SW 1271 (cell line): ENCODE data around the gene ERCC4.
"Not testable (repeated sequence)": the region's sequence is repeated elsewhere in the genome, so short reads cannot be mapped to it uniquely, and the experiment has no call there.

Source experiments
- DNase-seq, 2 experiments: peaks; one replicate each; lab custom pipeline; 2025; lab: John Stamatoyannopoulos, UW

The ERCC4 gene

GRCh38 chr16:13919683-13920509 lies at the start of gene ERCC4:
ERCC4 (plus strand) TSS chr16:13920154; CDS start chr16:13920166, 12 bp downstream.
- peak; percentile 95 for DNase-seq

DNA sequence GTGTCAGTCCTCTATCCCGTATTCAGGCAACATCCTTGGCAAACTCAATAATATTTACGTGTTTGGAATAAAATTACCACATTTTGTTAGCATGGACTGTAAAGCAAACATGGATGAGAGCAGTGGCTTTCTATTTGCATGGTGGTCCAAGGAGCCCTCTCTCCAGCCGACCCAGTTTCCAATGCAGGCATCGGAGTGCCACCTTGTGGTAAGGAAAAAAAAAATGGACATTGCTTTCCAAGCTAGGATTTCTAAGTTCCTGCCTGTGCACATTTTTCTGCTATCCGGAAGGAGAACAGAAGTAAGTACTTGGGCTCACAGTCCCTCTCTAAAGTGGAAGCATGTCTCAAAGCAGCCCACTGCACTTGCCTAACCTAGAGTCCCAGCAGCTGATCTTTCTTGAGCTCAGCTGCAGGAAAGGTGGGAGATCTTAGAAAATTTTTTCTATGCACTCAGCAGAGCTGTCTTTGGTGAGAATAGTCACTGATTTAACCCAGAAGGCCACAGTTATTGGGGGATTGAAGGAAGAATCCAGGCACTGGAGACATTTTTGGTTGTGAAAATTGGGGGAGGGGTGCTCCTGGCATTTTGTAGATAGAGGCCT lies 46.0 kb upstream of the ERCC4 start:
- DNase-seq, result peak in 1 of 2 experiments; percentile 1

DNA sequence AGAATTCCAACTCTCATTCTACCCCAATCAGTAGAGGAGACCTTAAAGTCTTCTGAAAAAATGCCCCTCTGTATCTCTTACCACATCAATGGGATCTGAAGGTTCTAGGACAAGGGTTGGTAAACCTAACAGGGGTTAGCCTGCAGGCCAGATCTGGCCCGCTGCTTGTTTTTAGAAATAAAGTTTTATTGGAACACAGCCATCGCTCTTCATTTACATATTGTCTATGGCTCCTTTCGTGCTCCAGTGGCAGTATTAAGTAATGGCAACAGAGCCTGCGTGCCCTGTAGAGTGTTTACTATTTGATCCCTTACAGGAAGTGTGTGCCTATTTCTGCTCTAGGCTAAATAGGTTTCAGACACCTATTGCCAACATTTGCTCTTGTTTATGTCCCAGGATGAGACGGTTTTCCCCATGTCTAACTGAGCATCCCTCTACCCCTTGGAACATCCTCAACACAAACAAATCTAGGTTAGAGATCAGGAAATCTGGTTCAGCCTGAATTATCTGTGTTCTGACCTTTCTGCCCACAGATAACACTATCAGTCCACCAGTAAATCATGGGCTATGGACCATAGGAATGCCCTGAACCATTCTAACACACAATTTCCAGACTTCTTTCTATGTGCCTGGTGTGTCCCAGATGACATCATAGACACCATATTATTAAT lies 44.2 kb upstream of the ERCC4 start:
- DNase-seq, result no peak

GRCh38 chr16:13883276-13883675 lies 36.7 kb upstream of the ERCC4 start:
- DNase-seq, result no peak

- no peak for DNase-seq
These were observed 36.1 kb upstream of the ERCC4 start for GRCh38 chr16:13883881-13884280.

GRCh38 chr16:13885700-13886099 lies 34.3 kb upstream of the ERCC4 start:
- DNase-seq, result no peak

DNA sequence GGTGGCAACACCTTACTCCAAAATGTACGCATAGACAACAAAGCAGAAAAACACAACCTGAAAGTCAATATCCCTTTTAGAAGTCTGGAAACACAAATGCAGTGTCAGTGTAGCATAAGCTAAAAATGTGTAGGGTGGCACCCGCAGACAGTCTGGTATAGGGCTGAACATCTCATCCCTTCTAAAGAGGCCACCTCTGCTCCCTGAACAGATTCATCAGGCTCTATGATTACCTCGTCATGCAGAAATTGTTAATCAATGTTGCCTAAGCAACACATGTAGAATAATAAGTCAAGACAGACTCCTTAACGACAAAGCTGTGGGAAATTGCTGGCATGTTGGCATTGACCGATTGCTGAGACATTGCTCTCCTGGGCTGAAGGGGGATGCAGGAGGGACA lies 33.3 kb upstream of the ERCC4 start:
- no peak for DNase-seq

DNA sequence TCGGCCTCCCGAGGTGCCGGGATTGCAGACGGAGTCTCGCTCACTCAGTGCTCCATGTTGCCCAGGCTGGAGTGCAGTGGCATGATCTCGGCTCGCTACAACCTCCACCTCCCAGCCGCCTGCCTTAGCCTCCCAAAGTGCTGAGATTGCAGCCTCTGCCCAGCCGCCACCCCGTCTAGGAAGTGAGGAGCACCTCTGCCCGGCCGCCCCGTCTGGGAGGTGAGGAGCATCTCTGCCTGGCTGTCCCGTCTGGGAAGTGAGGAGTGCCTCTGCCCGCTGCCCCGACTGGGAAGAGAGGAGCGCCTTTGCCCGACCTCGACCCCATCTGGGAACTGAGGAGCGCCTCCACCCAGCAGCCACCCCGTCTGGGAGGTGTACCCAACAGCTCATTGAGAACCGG lies 30.6 kb upstream of the ERCC4 start:
- DNase-seq, result not testable (repeated sequence)

DNA sequence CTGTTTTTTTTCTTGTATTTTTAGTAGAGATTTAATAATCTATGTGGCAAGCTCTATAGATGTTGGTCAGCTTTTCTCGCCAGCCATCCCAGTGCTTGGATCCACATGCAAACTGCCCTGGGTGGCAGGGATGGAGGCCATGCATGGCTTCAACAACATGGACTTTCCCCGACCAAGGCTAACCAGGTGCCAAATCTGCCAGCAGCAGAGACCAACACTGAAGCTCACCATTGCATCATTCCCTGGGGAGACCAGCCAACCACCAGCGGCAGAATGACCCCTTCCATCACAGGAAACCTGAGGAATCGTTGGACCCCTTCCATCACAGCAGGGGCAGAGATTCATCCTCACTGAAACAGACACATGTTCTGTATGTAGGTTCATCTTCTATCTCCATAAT lies 27.7 kb upstream of the ERCC4 start:
- no peak for DNase-seq

GRCh38 chr16:13895516-13895915 lies 24.4 kb upstream of the ERCC4 start:
- DNase-seq, result no peak

DNA sequence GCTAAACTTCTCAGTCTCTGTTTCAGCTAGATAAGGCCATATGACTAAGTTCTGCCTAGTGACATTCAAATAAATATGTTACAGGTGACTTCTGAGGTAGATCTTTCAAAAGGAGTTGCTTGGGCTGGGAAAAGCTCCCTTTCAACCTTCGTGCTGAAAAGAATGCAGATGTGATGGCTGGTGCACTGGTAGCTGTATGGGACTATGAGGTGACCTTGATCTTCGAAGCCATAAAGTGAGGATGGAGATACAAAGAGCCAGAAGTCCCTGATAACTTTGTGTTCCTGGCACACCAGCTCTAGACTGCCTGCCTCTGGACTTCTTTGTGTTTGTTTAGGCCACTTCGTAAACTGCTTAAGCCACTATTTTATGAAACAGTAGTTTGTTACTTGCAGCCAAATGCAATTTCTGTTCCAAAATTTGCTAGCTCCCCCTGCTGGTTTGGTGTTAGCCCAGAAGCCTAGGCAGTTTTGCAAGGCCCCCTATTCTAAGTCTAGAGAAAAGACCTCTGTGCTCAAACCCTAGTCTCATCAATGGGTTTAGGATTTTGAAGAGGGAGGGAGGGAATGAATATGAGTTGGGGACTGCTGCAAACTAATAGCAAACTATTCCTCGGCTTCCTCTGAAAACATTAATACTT lies 23.3 kb upstream of the ERCC4 start:
- DNase-seq, result peak in 1 of 2 experiments; percentile 1

GRCh38 chr16:13897806-13898205 lies 22.1 kb upstream of the ERCC4 start:
- DNase-seq, result no peak

DNA sequence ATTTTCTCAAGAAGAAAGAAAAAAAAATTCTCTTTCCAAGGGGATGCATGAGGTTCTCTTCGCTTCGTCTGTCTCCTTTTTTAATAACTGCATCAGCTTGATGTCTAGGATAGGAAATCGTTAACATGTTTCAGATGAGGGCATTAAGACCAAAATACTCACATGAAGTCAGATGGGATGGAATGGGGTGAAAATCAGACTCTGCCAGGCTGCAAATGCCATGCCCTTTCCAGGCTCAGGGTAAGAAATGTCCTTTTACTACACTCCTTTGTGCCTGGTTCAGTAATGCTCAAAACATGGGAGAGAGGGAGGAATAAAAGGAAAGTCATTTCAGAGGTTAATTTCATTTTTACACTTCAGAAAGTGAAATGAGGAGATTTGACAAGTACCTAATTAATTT lies 21.7 kb upstream of the ERCC4 start:
- DNase-seq, result no peak

DNA sequence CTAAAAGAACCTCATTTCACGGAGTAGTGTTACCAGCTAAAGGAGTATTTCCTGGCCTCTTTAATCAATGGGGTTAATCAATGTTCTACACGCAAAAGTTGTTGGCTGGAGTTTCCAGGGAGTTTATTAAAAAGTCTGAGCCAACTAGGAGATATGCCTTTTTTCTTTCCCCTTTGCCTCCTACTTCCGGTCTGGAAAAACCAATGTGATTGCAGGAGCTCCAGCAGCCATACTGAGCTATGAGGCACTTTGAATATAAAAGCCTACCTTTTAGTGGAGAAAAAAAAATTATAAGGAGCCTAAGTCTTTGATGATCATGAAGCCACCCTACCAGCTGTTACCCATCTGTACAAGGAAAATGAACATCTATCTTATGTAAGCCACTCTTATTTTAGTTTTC lies 17.9 kb upstream of the ERCC4 start:
- no peak for DNase-seq

GRCh38 chr16:13902677-13903076 lies 17.3 kb upstream of the ERCC4 start:
- no peak for DNase-seq

DNA sequence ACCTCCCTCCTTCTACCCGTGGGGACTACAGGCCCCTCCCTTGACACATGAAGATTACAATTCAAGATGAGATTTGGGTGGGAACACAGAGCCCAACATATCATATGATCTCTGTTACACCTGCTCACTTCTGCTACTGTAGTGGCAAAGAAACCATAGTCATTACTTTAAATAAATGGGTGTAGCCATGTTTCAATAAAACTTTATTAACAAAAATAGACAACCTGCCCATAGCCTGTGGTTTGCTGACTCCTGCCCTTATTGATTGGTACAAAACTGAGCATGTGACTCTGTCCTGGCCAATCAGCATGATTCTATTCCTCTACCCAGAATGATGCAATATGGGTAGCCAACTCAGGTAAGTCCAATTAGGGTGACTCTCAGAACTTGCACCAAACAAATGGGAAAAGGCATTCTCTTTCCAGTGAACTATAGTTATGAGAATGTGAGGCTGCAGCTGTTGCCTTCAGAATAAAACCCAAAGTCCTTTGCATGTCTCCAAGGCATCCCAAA lies 15.7 kb upstream of the ERCC4 start:
- no peak for DNase-seq

DNA sequence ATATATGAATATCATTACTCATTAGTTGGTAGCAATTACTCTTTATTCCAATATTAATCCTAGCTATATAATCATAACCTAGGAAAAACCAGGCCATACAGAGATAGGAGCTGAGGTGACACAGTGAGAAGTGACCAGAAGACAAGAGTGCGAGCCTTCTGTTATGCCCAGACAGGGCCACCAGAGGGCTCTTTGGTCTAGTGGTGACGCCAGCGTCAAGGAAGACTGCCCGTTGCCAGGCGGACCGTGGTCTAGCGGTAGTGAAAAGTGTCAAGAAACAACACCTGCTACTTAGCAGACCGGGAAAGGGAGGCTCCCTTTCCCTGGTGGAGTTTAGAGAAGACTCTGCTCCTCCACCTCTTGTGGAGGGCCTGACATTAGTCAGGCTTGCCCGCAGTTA lies 15.1 kb upstream of the ERCC4 start:
- DNase-seq, result not testable (repeated sequence)

DNA sequence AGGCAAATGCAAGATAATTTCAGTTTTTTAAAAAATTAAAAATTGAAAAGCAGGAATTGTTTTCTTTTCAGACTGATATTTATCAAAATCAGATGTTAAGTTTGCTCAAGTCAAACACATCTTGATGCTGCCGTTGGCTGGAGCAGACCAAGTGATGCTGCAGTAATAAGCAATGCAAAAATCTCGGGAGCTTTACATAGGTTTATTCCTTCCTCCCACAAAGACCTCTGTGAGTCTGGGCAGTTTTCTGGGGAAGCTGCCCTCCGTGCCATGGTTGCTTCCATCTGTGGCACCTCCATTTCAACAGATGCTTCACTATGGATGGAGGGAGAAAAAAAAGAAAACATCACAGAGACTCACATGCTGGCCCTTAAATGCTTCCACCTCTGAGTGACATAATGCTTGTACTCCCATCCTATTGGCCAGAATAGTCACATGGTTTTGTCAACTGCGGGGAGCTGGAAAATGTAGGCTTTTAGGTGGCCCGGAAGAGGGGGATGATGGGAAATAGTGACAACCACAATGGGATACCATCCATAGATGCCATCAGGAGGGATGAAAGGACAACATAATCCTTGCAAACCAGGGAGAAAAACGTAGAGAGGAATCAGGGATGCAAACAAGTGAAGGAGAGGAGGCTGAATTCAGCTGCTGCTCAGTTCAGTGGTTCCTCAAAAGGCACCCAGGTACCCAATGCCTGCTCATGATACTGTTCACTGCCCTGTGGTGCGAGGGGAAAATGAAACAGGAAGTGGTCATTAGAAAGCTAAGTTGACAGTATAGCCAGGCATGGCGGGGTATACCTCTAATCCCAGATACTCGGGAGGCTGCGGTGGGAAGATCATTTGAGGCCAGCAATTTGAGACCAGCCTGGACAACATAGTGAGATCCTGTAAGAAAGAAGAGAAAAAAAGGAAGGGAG lies 13.5 kb upstream of the ERCC4 start:
- no peak for DNase-seq

GRCh38 chr16:13907431-13907830 lies 12.5 kb upstream of the ERCC4 start:
- no peak for DNase-seq

GRCh38 chr16:13909069-13909468 lies 10.9 kb upstream of the ERCC4 start:
- DNase-seq, result no peak

DNA sequence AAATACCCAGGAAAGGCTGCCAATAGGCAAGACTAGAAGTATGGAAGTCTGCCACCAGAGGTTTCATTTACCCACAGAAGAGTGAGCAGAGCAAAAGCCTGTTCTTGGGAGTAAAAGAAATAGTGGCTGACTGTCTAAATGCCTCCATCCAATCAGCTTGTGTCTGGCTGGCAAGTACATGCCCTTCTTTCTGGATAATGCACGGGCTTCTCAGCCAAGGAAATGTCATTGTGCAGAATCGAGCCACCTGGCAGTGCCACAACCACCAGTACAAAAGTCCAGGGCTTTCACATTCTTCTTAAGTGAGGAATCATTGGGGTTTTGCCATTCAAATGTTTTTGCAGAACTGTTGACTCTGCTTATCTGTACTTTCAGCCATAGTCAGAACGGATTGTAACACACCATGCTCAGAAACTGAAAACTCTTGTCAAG lies 10.1 kb upstream of the ERCC4 start:
- DNase-seq, result no peak
